ENCODE results near the gene NMD3.
A peak's percentile ranks its signal among the peaks of the same experiment; 100 is the strongest.
"Not testable (repeated sequence)": the region's sequence is repeated elsewhere in the genome, so short reads cannot be mapped to it uniquely, and the experiment has no call there.

Gene NMD3

DNA sequence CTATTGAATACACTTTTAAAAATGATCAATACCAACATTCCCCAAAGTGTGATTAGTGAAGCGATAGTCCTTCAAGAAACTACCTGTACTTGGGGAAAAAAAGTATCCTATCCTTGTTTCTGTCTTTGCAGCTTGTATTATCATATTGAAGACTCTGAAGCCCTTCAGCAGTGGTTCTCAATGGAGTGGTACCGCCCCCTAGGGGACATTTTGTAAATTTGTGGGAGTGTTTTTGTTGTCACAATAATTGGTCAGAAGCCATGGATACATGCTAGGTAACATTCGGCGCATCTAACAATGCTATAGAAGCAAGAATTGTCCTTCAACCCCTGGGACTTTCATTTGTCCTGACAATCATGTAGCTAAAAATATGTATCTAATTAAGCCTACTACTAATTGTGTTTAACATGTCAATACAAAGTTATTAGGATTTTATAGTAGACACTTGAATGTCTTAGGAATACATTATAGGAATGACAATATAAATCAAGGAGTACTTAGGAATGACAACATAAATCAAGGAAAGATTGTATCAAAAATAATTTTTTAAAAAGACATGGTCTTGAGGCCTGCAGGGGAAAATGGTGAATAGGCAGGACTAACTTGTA, 53.7 kb downstream of the NMD3 start:
- Histone ChIP-seq H3K9me3 (ENCODE audit: control insufficient read depth, insufficient read depth, low read length) (no peaks in the 10 kb centered on the region), H3K4me3 (ENCODE audit: low read length) (no peak overlapping the region), H3K4me1 (ENCODE audit: control insufficient read depth, insufficient read depth, low read length) (no peaks in the 10 kb centered on the region), H3K36me3 (ENCODE audit: control insufficient read depth, insufficient read depth, low read length) (no peaks in the 10 kb centered on the region; the same call in 1 of the 2 replicates), H3K27ac (ENCODE audit: low read length) (no peak overlapping the region), H3K27me3 (ENCODE audit: control insufficient read depth, insufficient read depth, low read length) (no peaks in the 10 kb centered on the region)
- WGBS (ENCODE audit: insufficient coverage, insufficient read length) = no CpG with 5 or more reads among the region's 4 CpGs
- peak; percentile 20 for DNase-seq (ENCODE audit: low read depth, low spot score)

DNA sequence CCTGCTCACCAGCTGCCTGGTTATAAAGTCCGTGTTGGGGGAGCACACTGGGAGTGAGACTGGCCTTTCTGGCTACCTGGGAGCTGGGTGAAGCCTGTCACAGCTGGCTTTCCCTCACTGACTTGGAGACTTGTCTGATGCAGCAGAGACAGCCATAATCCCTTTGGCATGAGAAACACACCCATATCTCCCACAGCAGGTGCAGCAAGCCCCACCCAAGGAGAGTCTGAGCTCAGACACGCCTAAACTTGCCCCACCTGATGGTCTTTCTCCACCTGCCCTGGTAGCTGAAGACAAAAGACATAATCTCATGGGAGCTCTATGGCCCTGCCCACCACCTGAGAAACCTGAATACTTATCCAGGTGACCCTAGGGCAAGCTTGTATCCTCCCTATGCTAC, 54.8 kb downstream of the NMD3 start:
- Histone ChIP-seq H3K27ac (ENCODE audit: low read length) (no peak overlapping the region), H3K4me3 (ENCODE audit: low read length) (no peak overlapping the region), H3K36me3 (ENCODE audit: control insufficient read depth, insufficient read depth, low read length) (no peaks in the 10 kb centered on the region; the same call in 1 of the 2 replicates), H3K27me3 (ENCODE audit: control insufficient read depth, insufficient read depth, low read length) (no peaks in the 10 kb centered on the region), H3K9me3 (ENCODE audit: control insufficient read depth, insufficient read depth, low read length) (no peaks in the 10 kb centered on the region), H3K4me1 (ENCODE audit: control insufficient read depth, insufficient read depth, low read length) (no peaks in the 10 kb centered on the region)
- WGBS (ENCODE audit: insufficient coverage, insufficient read length) = no CpG with 5 or more reads among the region's 2 CpGs
- DNase-seq (ENCODE audit: low read depth, low spot score) = no peak

DNA sequence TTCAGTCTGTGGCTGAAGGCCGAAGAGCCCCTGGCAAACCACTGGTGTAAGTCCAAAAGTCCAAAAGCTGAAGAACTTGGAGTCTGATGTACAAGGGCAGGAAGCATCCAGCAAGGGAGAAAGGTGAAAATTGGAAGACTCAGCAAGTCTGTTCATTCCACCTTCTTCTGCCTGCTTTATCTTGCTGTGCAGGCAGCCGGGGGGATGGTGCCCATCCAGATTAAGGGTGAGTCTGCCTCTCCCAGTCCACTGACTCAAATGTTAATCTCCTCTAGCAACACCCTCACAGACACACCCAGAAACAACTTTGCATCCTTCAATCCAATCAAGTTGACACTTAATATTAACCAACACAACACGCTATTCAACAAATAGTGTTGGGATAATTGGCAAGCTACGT, 61.3 kb downstream of the NMD3 start:
- H3K27me3 ChIP-seq (ENCODE audit: control insufficient read depth, insufficient read depth, low read length); H3K36me3 ChIP-seq (ENCODE audit: control insufficient read depth, insufficient read depth, low read length); DNase-seq (ENCODE audit: low read depth, low spot score); H3K9me3 ChIP-seq (ENCODE audit: control insufficient read depth, insufficient read depth, low read length); H3K4me3 ChIP-seq (ENCODE audit: low read length); H3K4me1 ChIP-seq (ENCODE audit: control insufficient read depth, insufficient read depth, low read length); H3K27ac ChIP-seq (ENCODE audit: low read length): not testable (repeated sequence)
- WGBS (ENCODE audit: insufficient coverage, insufficient read length) = no CpG with 5 or more reads among the region's 4 CpGs

DNA sequence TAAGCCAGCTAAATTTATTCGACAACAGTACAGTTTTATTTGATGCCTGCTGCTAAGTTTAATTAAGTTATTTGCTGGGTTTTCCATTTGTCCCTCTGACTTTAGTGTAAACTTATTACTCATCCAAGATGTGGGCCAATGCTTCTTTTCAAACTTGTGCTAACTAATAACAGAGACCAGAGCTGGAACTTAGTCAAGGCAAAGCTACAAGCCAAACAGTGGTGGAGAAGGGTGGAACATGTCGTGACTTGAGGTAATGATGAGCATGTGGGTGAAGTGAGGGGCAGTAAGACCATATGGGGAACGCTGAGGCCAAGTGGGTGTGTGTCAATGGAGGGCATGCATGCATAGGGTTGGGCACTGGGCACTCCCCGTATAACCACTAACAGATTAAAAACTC, 63.9 kb downstream of the NMD3 start:
- WGBS (ENCODE audit: insufficient coverage, insufficient read length) = no CpG with 5 or more reads among the region's 4 CpGs
- no peak overlapping the region for H3K27ac ChIP-seq (ENCODE audit: low read length)
- H3K9me3 ChIP-seq (ENCODE audit: control insufficient read depth, insufficient read depth, low read length) = no peaks in the 10 kb centered on the region; the same call in 1 of the 2 replicates
- no peak overlapping the region for H3K4me3 ChIP-seq (ENCODE audit: low read length)
- H3K27me3 ChIP-seq (ENCODE audit: control insufficient read depth, insufficient read depth, low read length) = no peaks in the 10 kb centered on the region
- no peaks in the 10 kb centered on the region for H3K4me1 ChIP-seq (ENCODE audit: control insufficient read depth, insufficient read depth, low read length)
- no peak for DNase-seq (ENCODE audit: low read depth, low spot score)
- no peaks in the 10 kb centered on the region for H3K36me3 ChIP-seq (ENCODE audit: control insufficient read depth, insufficient read depth, low read length)

DNA sequence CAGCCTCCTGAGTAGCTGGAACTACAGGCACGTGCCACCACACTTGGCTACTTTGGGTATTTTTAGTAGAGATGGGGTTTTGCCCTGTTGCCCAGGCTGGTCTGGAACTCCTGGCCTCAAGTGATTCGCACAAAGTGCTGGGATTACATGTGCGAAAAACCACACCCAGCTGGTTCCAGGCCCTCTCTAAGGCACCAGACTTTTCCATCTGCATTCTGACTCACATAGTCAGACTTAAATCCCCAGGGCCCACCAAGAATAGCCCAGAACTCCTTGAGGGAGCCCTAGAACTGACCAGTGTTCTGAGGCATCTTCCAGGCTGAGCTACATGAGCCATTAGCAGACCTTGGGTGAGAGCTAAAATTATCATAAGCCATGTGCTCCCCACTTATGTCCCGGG, 68.1 kb downstream of the NMD3 start:
- Histone ChIP-seq H3K9me3 (ENCODE audit: control insufficient read depth, insufficient read depth, low read length) (no peaks in the 10 kb centered on the region), H3K4me1 (ENCODE audit: control insufficient read depth, insufficient read depth, low read length) (no peaks in the 10 kb centered on the region), H3K27ac (ENCODE audit: low read length) (no peak overlapping the region), H3K4me3 (ENCODE audit: low read length) (no peak overlapping the region), H3K27me3 (ENCODE audit: control insufficient read depth, insufficient read depth, low read length) (no peaks in the 10 kb centered on the region), H3K36me3 (ENCODE audit: control insufficient read depth, insufficient read depth, low read length) (no peaks in the 10 kb centered on the region)
- DNase-seq (ENCODE audit: low read depth, low spot score) = no peak
- no CpG with 5 or more reads among the region's 4 CpGs for WGBS (ENCODE audit: insufficient coverage, insufficient read length)

DNA sequence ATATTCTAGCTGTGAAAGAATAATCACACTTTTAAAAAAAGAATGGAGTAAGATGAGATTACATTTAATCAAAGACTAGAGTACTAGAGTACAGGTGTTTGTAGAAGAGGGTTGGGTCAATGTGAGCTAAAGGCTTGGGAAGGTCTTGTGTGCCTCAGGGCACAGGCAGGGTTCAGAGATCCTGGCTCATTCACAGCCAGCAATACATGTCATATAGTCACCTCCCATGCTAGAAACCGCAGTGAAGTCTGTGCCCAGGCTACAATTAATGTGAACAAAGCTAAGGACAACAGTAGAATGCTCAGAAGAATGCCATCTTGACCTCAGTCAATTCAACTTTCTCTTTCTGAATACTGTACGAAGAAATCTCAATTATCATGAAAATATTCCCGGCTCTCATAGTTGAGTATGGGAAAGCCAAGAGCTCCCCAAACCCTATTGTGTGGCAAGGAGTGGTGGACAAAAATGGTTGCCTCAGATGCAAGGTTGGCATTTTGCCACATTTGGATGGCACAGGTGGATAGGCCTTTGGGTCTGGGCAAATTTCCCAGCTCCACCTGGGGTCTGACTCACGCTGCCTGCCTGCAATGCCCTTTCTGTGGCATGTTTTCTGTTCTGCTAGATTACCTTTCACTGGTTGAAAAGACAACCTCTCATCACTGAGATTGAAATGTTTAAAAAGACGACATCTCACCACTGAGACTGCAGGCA, 70.2 kb downstream of the NMD3 start:
- no CpG with 5 or more reads among the region's 5 CpGs for WGBS (ENCODE audit: insufficient coverage, insufficient read length)

DNA sequence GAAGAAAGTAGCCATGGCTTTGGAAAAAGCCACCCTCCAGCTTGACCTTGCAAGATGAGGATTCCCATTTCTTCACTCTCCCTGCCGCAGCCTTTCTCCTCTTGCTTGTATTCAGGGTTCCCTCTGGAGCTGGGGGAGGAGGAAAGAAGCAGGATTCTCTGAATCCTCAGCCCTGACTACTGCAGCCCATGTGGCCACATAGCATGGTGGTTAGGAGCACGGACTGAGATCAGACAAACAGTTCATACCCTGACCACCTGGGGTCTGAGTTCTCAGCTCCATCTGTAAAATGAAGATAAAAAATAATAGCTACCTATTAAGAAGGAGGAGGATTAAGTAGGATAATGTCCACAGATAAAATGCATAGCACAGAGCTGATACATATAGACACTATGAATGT, 72.3 kb downstream of the NMD3 start:
- Histone ChIP-seq H3K4me3 (ENCODE audit: low read length) (no peak overlapping the region), H3K27me3 (ENCODE audit: control insufficient read depth, insufficient read depth, low read length) (no peaks in the 10 kb centered on the region), H3K4me1 (ENCODE audit: control insufficient read depth, insufficient read depth, low read length) (no peaks in the 10 kb centered on the region), H3K27ac (ENCODE audit: low read length) (no peak overlapping the region), H3K9me3 (ENCODE audit: control insufficient read depth, insufficient read depth, low read length) (no peaks in the 10 kb centered on the region), H3K36me3 (ENCODE audit: control insufficient read depth, insufficient read depth, low read length) (no peaks in the 10 kb centered on the region)
- WGBS (ENCODE audit: insufficient coverage, insufficient read length) = no CpG with 5 or more reads among the region's 2 CpGs
- DNase-seq (ENCODE audit: low read depth, low spot score) = no peak

More for the DNA sequence above, 70.2 kb downstream of the NMD3 start:
- H3K4me3 ChIP-seq (ENCODE audit: low read length) = no peak overlapping the region
- H3K27ac ChIP-seq (ENCODE audit: low read length) = no peak overlapping the region
- no peaks in the 10 kb centered on the region for H3K4me1 ChIP-seq (ENCODE audit: control insufficient read depth, insufficient read depth, low read length)
- no peaks in the 10 kb centered on the region for H3K36me3 ChIP-seq (ENCODE audit: control insufficient read depth, insufficient read depth, low read length)
- no peaks in the 10 kb centered on the region for H3K27me3 ChIP-seq (ENCODE audit: control insufficient read depth, insufficient read depth, low read length)
- no peak for DNase-seq (ENCODE audit: low read depth, low spot score)
- H3K9me3 ChIP-seq (ENCODE audit: control insufficient read depth, insufficient read depth, low read length) = no peaks in the 10 kb centered on the region

DNA sequence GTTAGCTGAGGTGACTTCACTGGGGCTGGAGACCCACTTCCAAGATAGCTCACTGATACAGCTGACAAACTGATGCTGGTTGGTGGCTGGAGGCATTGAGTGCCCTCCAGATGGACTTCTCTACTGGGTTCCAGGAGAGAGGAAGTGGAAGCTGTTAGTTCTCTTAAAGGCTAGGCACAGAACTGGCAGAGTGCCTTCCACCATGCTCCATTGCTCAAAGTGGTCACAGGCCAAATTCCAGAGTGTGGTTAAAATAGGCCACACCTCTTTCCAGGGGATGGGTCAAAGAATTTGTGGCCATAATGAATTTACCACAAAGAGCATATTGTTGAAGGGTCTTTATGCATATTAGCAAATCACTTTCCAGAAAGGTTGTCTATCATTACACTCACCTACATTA, 74.2 kb downstream of the NMD3 start:
- Histone ChIP-seq H3K4me1 (ENCODE audit: control insufficient read depth, insufficient read depth, low read length) (no peaks in the 10 kb centered on the region), H3K27ac (ENCODE audit: low read length) (no peak overlapping the region), H3K4me3 (ENCODE audit: low read length) (no peak overlapping the region), H3K36me3 (ENCODE audit: control insufficient read depth, insufficient read depth, low read length) (no peaks in the 10 kb centered on the region), H3K9me3 (ENCODE audit: control insufficient read depth, insufficient read depth, low read length) (no peaks in the 10 kb centered on the region; the same call in 1 of the 2 replicates), H3K27me3 (ENCODE audit: control insufficient read depth, insufficient read depth, low read length) (no peaks in the 10 kb centered on the region)
- DNase-seq (ENCODE audit: low read depth, low spot score) = no peak

DNA sequence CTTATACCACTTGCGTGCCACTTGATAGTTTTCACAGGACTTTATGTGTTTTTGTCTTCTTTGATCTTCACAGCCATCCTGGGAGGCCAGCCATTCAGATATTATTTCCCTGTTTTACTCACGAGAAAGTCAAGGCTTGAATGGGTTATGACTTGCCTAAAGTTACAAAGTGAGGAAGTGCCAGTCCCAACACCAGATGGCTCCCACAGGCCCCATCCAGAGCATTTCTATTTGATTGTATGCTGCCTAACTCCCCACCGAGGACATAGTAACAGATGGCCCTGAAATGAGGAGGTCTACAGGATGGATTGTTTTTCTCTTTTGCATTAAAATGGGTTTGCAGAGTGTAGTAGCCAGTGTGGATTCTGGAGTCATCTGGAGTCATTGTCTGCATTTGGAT, 75.7 kb downstream of the NMD3 start:
- no peak overlapping the region for H3K4me3 ChIP-seq (ENCODE audit: low read length)
- H3K27me3 ChIP-seq (ENCODE audit: control insufficient read depth, insufficient read depth, low read length) = no peaks in the 10 kb centered on the region
- DNase-seq (ENCODE audit: low read depth, low spot score) = no peak
- no peaks in the 10 kb centered on the region for H3K4me1 ChIP-seq (ENCODE audit: control insufficient read depth, insufficient read depth, low read length)
- no peaks in the 10 kb centered on the region; the same call in 1 of the 2 replicates for H3K9me3 ChIP-seq (ENCODE audit: control insufficient read depth, insufficient read depth, low read length)
- no CpG with 5 or more reads among the region's 3 CpGs for WGBS (ENCODE audit: insufficient coverage, insufficient read length)
- no peak overlapping the region for H3K27ac ChIP-seq (ENCODE audit: low read length)
- no peaks in the 10 kb centered on the region for H3K36me3 ChIP-seq (ENCODE audit: control insufficient read depth, insufficient read depth, low read length)
